ENCODE measurements around the gene BCL2L11.
A peak's percentile ranks its signal among the peaks of the same experiment; 100 is the strongest.
"Not testable (repeated sequence)": the region's sequence is repeated elsewhere in the genome, so short reads cannot be mapped to it uniquely, and the experiment has no call there.

Gene BCL2L11, protein sequence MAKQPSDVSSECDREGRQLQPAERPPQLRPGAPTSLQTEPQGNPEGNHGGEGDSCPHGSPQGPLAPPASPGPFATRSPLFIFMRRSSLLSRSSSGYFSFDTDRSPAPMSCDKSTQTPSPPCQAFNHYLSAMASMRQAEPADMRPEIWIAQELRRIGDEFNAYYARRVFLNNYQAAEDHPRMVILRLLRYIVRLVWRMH

DNA sequence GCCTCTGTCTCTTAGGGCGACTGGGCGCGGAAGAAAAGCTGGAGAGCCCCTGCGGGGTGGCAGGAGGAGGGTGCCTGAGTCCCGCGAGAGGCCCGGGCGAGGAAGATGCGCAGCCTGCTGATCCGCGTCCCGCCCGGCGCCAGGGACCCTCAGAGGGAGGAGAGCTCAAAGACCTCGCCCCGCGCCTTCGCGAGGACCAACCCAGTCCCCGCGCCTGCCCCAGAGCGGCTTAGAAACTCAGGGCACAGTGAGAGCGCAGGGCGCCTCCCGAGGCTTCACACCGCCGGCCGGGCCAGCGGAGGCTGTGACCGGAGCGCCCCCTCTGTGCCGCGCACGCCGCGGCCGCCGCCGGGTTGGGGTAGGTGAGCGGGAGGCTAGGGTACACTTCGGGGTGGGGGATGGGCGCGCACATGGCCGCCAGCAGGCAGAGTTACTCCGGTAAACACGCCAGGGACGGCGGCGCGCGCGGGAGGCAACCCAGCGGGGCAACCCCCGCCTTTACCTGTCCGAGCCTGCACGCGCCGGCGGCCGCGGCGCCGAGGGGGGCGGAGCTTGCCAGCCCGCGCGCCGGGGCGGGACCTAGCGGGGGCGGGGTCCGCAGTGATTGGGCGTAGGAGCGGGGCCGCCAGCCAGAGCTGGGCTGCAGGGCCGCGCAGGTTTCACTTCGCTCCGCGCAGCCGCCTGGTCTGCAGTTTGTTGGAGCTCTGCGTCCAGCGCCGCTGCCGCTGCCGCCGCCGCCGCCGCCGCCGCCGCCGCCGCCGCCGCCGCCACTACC, at the start of gene BCL2L11:
Gene BCL2L11, plus strand, starts transcription at position 662 of the 775 bp plus-strand sequence. CDS start 2,832 bp downstream, outside the sequence.
- peak; percentile 86 for DNase-seq

GRCh38 chr2:111071600-111072171, 49.0 kb upstream of the BCL2L11 start:
- no peak for DNase-seq

DNA sequence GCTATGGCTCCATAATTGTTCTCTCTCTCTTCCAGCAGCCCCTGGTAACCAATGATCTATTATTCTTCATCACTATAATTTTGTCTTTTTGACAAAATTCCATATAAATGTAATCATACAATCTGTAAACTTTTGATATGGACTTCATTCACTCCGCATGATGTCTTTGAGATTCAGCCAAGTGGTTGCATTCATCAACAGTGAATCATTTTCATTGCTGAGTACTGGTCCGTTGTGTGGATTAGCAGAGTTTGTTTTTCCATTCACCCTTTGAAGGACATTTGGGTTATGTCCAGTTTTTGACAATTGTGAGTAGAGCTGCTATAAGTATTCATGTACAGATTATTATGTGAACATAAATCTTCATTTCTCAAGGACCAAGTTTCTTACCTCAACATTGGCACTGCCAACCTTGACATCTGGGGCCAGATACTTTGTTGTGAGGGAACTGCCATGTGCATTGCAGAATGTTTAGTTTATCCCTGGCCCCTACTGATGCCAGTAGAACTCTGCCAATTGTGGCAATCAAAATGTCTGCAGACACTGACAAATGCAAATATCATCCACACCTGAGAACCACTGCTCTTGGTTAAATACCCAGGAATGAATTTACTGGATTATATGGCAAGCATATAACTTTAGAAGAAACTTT, 48.4 kb upstream of the BCL2L11 start:
- DNase-seq: no peak

DNA sequence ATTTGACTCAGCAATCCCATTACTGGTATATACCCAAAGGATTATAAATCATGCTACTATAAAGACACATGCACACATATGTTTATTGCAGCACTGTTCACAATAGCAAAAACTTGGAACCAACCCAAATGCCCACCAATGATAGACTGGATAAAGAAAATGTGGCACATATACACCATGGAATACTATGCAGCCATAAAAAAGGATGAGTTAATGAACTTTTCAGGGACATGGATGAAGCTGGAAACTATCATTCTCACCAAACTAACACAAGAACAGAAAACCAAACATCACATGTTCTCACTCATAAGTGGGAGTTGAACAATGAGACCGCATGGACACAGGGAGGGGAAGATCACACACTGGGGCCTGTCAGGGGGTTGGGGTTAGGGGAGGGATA, 38.1 kb upstream of the BCL2L11 start:
- DNase-seq: not testable (repeated sequence)

- DNase-seq: no peak
Measured at GRCh38 chr2:111091811-111092211, 28.9 kb upstream of the BCL2L11 start.

DNA sequence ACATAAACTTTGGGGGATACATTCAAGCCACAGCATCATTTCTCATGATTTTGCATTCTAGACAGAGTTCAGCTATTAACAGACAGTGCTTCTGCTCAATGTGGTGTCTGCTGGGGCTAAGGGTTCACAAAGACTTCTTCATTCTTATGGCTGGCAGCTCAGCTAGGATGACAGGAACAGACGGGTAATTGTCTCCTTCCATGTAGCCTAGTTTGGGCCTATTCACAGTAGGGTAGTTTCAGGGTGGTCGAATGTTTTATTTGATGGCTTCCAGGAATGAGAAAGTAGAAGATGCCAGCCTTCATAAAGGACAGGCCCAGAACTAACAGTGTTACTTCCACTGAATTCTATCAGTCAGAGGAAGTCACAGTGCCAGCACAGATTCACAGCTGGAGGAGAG, 26.0 kb upstream of the BCL2L11 start:
- DNase-seq: no peak

DNA sequence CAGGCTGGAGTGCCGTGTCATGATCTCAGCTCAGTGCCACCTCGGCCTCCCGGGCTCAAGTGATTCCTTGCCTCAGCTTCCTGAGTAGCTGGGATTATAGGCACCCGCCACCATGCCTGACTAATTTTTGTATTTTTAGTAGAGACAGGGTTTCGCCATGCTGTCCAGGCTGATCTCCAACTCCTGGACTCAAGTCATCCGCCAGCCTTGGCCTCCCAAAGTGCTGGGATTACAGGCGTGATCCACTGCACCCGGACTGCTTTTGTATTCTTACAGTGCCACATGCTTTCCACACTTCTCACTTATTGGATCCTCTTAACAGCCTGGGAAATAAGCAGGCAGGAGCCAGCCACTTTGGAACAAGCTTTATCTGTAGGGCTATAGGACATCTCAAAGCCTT, 25.3 kb upstream of the BCL2L11 start:
- no peak for DNase-seq

- DNase-seq: no peak
Measured at GRCh38 chr2:111099402-111099801, 21.3 kb upstream of the BCL2L11 start.

- no peak for DNase-seq
Measured at GRCh38 chr2:111100087-111100764, 20.5 kb upstream of the BCL2L11 start.

DNA sequence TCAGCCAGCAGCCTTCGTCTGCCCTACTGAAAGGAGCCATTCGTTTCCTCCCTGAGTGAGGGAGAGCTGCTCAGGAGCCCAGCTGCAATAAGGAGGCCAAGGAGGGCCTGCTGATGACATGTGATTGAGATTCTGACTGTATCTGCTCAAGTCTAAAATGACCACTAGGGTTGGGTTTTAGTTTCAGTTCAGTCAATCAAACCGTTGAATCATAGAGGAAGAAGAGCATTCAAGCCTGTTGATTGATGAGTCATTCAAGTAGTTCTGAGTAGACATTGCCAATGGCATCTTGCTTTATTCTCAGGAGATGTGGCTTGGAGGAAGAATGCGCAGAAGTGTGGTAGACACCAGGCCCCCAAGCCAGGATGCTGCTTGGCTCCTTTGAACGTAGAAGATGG, 19.9 kb upstream of the BCL2L11 start:
- no peak for DNase-seq

- no peak for DNase-seq
Measured at GRCh38 chr2:111101592-111101991, 19.1 kb upstream of the BCL2L11 start.

- no peak for DNase-seq
Measured at GRCh38 chr2:111102216-111102615, 18.5 kb upstream of the BCL2L11 start.

DNA sequence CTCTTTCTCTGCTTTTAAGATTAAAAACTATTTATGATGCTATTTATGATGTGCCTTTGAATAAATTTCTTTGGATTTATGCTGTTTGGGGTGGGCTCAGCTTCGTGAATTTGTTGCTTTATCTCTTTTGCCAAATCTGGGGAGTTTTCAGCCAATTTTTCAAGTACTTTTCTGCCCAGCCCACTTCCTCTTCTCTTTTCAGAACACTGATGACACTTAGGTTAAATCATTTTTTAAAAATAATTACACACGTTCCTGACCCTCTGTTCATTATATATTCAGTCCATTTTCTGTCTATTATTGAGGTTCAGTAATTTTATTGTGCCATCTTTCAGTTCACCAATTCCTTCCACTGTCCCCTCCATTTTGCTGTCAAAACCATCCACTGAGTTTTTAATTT, 14.8 kb upstream of the BCL2L11 start:
- DNase-seq: no peak

GRCh38 chr2:111106706-111107105, 14.0 kb upstream of the BCL2L11 start:
- DNase-seq: no peak

- no peak for DNase-seq
Measured at GRCh38 chr2:111108745-111109271, 11.9 kb upstream of the BCL2L11 start.

DNA sequence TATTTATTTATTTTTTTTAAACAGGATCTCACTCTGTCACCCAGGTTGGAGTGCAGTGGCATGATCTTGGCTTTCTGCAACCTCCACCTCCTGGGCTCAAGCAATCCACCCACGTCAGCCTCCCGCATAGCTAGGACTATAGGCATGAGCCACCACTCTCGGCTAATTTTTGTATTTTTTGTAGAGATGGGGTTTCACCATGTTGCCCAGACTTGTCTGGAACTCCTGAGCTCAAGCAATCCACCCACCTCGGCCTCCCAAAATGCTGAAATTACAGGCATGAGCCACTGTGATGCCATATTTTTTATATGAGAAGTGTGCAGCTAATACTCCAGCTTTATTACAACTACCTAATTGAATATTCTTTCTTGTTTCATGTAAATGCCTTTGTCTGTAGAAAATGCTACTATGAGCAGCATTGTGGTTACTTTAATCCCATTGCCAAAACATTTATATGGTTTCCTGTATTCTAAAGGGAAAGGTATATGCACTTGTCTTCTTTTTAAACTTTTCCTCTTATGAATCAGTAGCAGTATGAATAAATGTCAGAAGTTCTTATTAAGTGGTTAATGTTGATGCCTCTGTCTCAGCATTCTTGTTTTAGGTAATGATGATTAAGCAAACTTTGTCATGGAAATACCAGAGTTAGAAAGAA, 9.5 kb upstream of the BCL2L11 start:
- no peak for DNase-seq

- DNase-seq: no peak
Measured at GRCh38 chr2:111113838-111114237, 6.9 kb upstream of the BCL2L11 start.

DNA sequence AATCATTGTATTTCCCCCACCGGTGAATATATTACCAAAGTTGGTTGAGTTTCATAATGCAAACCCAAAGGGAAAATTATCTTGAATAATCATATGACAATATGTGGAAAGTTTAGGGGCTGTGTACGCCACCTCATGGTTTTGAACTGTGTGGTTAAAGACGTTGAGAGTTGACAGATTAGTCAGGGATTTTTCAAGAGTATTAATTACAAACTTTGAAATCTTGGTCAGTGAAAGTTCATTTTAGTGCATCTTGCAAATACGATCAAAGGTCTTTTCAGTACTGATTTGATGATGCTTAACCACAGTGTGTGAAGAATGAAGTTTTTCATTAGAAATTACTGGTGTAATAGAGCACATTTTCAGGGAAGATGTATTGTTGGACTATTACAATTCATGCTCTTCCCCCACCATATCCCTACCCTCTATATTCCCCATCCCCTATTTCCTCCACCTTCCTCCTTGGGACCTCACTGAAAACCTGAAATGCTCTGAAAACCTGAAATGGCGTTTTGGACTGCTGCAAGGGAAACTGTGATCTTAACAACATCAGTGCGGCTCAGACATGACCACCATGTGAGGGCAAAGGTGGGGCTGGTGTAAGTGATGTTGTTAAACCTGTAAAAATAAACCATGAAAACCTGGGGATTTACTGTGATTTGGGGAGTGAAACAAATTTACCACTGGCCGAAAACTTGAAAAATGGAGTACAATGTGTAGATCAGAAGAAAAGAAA, 4.5 kb upstream of the BCL2L11 start:
- DNase-seq: no peak

- peak; percentile 88 for DNase-seq
Measured at GRCh38 chr2:111116843-111117597, 3.7 kb upstream of the BCL2L11 start.

DNA sequence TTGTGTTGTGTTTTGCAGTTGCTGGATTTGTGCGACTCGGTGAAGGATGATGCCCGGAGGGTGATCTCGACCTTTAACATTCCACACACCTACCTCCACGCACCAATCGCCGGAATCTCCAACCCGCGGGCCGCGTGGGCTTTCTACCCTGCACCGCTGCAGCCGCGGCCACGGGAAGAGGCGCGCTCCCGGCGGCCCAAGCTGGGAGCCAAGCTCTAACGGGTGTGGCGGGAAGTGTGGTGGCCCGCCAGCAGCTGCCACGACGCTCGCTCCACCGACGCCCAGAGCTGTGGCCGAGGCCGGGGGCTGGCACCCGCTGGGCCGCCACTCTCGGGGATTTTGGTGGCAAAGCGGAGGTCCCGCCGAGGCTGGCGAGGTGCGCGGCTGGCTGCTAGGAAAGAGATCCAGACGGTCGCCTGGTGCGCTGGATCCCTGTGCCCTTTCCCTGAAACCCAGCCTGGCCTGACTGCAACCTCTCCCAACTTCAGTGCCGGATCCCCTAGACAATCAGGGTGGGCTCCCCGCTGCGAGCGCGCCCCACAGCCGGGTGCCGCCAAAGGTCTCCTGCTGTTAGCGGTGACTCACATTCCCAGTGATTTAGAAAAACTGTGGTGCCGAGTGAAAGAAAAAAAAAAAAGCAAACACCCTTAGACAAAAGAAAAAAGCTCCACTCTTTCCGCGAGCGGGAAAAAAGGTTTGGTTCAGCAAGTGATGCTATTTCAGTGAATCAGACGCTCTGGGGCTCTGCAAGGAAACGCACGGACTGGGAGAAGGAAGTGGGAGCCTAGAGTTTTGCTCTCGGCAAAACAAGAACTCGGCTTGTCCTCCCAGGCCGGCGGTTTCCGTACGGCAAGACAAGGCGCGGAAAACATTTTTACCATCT, 2.9 kb upstream of the BCL2L11 start:
- peak; percentile 44 for DNase-seq

Measured in NCI-H1105 treated with DMSO at 0.1 percent for 48 hours (cell line).